Chondrocyte (in vitro differentiated cells): ENCODE measurements around the gene TLE5. TPM values are rescaled to one million over a fixed set of nuclear protein-coding genes. Genes with fewer than 3 reads are reported as not detected.
"Not testable (repeated sequence)": the region's sequence is repeated elsewhere in the genome, so short reads cannot be mapped to it uniquely, and the experiment has no call there.

Experiments used
- DNase-seq: peaks from one replicate; pipeline ENCODE4 v3.0.0; 2021; ENCODE audit warnings: mixed read lengths, low spot score
- H3K27ac Mint-ChIP-seq: one replicate; pipeline ENCODE4 v1.8.0; 2021; ENCODE audit warnings: mild to moderate bottlenecking, moderate library complexity, mixed read lengths; ENCODE audit not compliant: unreplicated experiment
- H3K27me3 Mint-ChIP-seq: 2 replicates; pipeline ENCODE4 v1.8.0; 2021; ENCODE audit warnings: low read depth, mixed read lengths
- H3K36me3 Mint-ChIP-seq: 2 replicates; pipeline ENCODE4 v1.8.0; 2021; ENCODE audit warnings: low read depth, mixed read lengths
- H3K4me1 Mint-ChIP-seq: 2 replicates; pipeline ENCODE4 v1.8.0; 2021; ENCODE audit warnings: low read depth, mild to moderate bottlenecking, mixed read lengths
- H3K4me3 Mint-ChIP-seq: one replicate; pipeline ENCODE4 v1.8.0; 2021; ENCODE audit warnings: mild to moderate bottlenecking, moderate library complexity, mixed read lengths; ENCODE audit not compliant: unreplicated experiment
- H3K9me3 Mint-ChIP-seq: 2 replicates; pipeline ENCODE4 v1.8.0; 2021; ENCODE audit warnings: low read depth, mixed read lengths
- CTCF ChIP-seq: fragments of 200-600 bp; sonication (generic); IDR thresholded peaks from 2 replicates; pipeline ENCODE4 v1.5.0; 2021; ENCODE audit warnings: antibody characterized with exemption, mild to moderate bottlenecking, moderate library complexity
- total RNA-seq: library from RNA; stranded (reverse); gene quantifications from 3 replicates; pipeline ENCODE4 v1.2.1, GENCODE V29; 2021

The TLE5 gene
- total RNA-seq, 1 donor from 2014 or later = 303 TPM

GRCh38 chr19:3095441-3096191, 33.3 kb upstream of the TLE5 start:
- Mint-ChIP-seq H3K9me3 (no peaks in the 10 kb centered on the region), H3K4me1 (peaks cover 43% of the 10 kb centered on the region), H3K27me3 (no peaks in the 10 kb centered on the region), H3K36me3 (no peaks in the 10 kb centered on the region), H3K4me3 (peak overlapping the region; percentile 83), H3K27ac (peak overlapping the region; percentile 68)
- DNase-seq = no peak
- no peak for TF ChIP-seq CTCF

- Mint-ChIP-seq H3K27me3 (no peaks in the 10 kb centered on the region), H3K4me1 (peaks cover 39% of the 10 kb centered on the region), H3K9me3 (no peaks in the 10 kb centered on the region), H3K36me3 (no peaks in the 10 kb centered on the region), H3K4me3 (peak overlapping the region; percentile 83), H3K27ac (peak overlapping the region; percentile 68)
- peak; percentile 90 for DNase-seq
- TF ChIP-seq CTCF = no peak
Measured at GRCh38 chr19:3094601-3095440, 32.5 kb upstream of the TLE5 start.

- not testable (repeated sequence) for H3K36me3 Mint-ChIP-seq, DNase-seq, H3K4me1 Mint-ChIP-seq, H3K4me3 Mint-ChIP-seq, H3K27ac Mint-ChIP-seq, H3K9me3 Mint-ChIP-seq, H3K27me3 Mint-ChIP-seq
Measured at GRCh38 chr19:3089299-3089855, 27.1 kb upstream of the TLE5 start.

GRCh38 chr19:3087769-3088168, 25.5 kb upstream of the TLE5 start:
- Mint-ChIP-seq H3K9me3 (no peaks in the 10 kb centered on the region), H3K4me1 (no peaks in the 10 kb centered on the region), H3K27me3 (no peaks in the 10 kb centered on the region), H3K4me3 (no peak overlapping the region), H3K27ac (no peak overlapping the region), H3K36me3 (no peaks in the 10 kb centered on the region)
- TF ChIP-seq CTCF = no peak
- no peak for DNase-seq

- Mint-ChIP-seq H3K9me3 (no peaks in the 10 kb centered on the region), H3K4me3 (no peak overlapping the region), H3K27me3 (no peaks in the 10 kb centered on the region), H3K36me3 (no peaks in the 10 kb centered on the region), H3K4me1 (peaks cover 5% of the 10 kb centered on the region), H3K27ac (no peak overlapping the region)
- no peak for DNase-seq
- TF ChIP-seq CTCF = no peak
Measured at GRCh38 chr19:3084943-3085342, 22.6 kb upstream of the TLE5 start.
